Dendritic cell treated with granulocyte-macrophage colony-stimulating factor and Interleukin-4, amounts not matched to agents 40 ng/mL and 50 ng/mL, for 4 days (primary cell): ENCODE measurements around the gene RAP1GAP.

Experiments used
- H3K27ac Mint-ChIP-seq: one replicate; pipeline ENCODE4 v1.8.0; 2022; ENCODE audit warnings: mild to moderate bottlenecking, mixed read lengths
- H3K27me3 Mint-ChIP-seq: one replicate; pipeline ENCODE4 v1.8.0; 2022; ENCODE audit warnings: mild to moderate bottlenecking, mixed read lengths
- H3K36me3 Mint-ChIP-seq: one replicate; pipeline ENCODE4 v1.8.0; 2022; ENCODE audit warnings: low read depth, mixed read lengths
- H3K4me1 Mint-ChIP-seq: one replicate; pipeline ENCODE4 v1.8.0; 2022; ENCODE audit warnings: low read depth, mixed read lengths
- H3K4me3 Mint-ChIP-seq: one replicate; pipeline ENCODE4 v1.8.0; 2022; ENCODE audit warnings: mild to moderate bottlenecking, moderate library complexity, mixed read lengths
- H3K9me3 Mint-ChIP-seq: one replicate; pipeline ENCODE4 v1.8.0; 2022; ENCODE audit warnings: mixed read lengths
- intact Hi-C: fragments of 100-400 bp; cut with micrococcal nuclease; formaldehyde crosslinking; loops from one replicate; pipeline ENCODE4 v1.15.0; 2022

RAP1GAP gene

GRCh38 chr1:21576031-21576797 lies 92.9 kb downstream of the RAP1GAP start:
- Mint-ChIP-seq H3K9me3 (no peaks in the 10 kb centered on the region), H3K4me3 (no peak overlapping the region), H3K36me3 (no peaks in the 10 kb centered on the region), H3K27me3 (peaks cover 49% of the 10 kb centered on the region), H3K4me1 (peaks cover 6% of the 10 kb centered on the region), H3K27ac (no peak overlapping the region)
- intact Hi-C loops = no loop called here

DNA sequence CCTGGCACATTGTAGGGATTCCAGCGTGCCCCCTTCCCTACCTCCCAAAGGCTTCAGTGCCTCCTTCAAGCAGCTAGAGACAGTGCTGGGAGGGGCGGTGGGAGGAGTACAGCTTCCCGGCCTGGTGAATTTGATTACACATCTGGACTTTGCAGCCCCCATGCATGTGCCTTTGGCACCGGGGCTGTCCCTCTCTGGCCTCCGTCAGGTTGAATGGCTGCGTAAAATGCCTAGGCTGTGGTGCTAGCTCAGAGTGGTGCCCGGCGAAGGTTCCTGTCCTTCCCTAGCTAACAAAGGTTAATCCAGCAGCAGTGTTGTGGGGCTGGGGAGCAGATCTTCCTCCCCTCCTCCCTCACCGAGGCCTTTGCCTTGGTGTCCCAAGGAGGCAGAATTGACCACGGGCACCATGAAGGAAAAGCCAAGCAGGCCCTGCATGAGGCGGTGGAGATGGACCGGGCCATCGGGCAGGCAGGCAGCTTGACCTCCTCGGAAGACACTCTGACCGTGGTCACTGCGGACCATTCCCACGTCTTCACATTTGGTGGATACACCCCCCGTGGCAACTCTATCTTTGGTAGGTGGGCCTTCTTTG lies 93.7 kb downstream of the RAP1GAP start:
- intact Hi-C loops = no loop called here
- Mint-ChIP-seq H3K27ac (no peak overlapping the region), H3K27me3 (peaks cover 49% of the 10 kb centered on the region), H3K4me1 (peaks cover 6% of the 10 kb centered on the region), H3K9me3 (no peaks in the 10 kb centered on the region), H3K4me3 (no peak overlapping the region), H3K36me3 (no peaks in the 10 kb centered on the region)

DNA sequence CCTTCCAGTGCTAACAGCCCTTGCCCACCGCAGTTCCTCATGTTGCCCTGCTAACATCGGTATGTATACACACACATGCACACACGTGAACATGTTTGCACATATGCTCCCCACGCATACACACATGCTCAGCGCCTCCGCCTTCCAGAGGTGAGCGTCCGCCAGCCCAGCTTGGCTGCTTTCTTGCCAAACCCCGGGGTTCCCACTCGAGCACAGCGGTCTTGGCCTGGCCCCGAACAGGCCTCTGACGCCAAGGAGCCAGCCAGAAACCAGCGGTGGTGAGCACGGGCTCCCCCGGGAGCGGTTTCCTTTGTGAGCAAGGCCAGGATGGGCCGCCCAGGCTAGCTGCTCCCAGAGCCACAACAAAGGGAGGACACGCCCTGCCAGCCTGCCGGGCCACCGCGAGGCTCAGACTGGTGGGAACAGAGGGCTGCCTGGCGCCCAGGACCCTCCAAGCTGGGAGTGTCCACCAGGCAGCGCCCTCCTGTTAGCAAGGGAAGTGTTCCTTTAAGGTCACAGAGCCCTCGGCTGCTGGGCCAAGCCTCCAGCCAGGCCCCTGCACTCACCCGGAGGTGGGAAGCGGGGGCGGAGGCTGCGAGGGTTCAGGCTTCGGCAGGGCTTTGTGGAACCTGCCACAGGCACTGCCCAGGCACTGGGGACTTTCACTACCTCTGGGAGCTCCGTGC lies 94.5 kb downstream of the RAP1GAP start:
- peaks cover 49% of the 10 kb centered on the region for H3K27me3 Mint-ChIP-seq
- H3K27ac Mint-ChIP-seq = no peak overlapping the region
- intact Hi-C loops = no loop called here
- no peaks in the 10 kb centered on the region for H3K9me3 Mint-ChIP-seq
- H3K36me3 Mint-ChIP-seq = no peaks in the 10 kb centered on the region
- H3K4me3 Mint-ChIP-seq = no peak overlapping the region
- H3K4me1 Mint-ChIP-seq = peaks cover under 1% of the 10 kb centered on the region

DNA sequence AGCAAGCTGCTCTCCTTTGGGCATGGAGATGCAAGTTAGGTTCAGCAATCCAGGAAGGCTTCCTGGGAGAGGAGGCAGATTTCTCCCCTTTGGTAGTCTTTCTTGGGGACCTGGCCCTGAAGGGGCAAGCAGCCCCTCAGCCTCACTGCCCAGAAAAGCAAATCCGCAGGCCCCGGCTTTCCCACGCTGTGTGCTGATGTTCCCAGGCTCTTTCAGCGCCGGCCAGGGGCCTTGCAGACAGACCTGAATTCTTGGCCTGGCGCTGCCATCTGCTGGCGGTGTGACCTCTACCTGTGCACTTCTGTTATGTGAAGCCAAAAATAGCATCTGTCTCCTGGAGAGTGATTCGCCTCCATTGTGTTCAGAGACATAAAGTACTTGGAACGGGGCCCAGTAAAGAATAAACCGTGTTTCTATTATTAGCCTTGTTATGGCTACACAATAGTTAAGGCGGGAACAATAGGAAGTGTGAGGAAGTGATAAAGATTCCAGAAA lies 95.1 kb downstream of the RAP1GAP start:
- Mint-ChIP-seq H3K4me1 (no peaks in the 10 kb centered on the region), H3K4me3 (no peak overlapping the region), H3K27ac (no peak overlapping the region), H3K9me3 (no peaks in the 10 kb centered on the region), H3K27me3 (peaks cover 49% of the 10 kb centered on the region), H3K36me3 (no peaks in the 10 kb centered on the region)
- intact Hi-C loops = no loop called here

GRCh38 chr1:21573475-21573874 lies 95.7 kb downstream of the RAP1GAP start:
- Mint-ChIP-seq H3K27ac (no peak overlapping the region), H3K36me3 (no peaks in the 10 kb centered on the region), H3K4me3 (no peak overlapping the region), H3K27me3 (peaks cover 47% of the 10 kb centered on the region), H3K4me1 (no peaks in the 10 kb centered on the region), H3K9me3 (no peaks in the 10 kb centered on the region)
- intact Hi-C loops = no loop called here

DNA sequence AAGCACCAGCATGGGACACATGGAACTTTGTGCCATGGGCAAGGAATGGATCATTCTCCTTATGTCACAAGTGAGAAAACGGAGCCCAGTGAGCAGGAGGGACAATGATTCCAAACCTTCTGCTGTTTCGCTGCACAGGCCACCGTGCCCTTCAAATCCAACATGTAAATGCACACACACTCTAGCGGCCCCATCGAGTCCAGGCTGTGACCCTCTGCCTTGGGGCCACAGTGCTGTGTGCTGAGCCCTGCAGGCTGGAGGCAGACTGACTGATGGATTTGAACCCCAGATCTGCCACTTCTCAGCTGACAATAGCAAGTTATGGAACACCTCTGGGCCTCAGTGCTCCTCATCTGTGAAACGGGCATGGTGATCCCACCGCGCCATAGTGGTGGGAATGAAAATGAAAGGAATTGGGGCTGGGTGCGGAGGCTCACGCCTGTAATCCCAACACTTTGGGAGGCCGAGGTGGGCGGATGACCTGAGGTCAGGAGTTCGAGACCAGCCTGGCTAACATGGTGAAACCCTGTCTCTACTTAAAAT lies 96.4 kb downstream of the RAP1GAP start:
- Mint-ChIP-seq H3K27me3 (peaks cover 45% of the 10 kb centered on the region), H3K27ac (no peak overlapping the region), H3K9me3 (no peaks in the 10 kb centered on the region), H3K4me1 (no peaks in the 10 kb centered on the region), H3K4me3 (no peak overlapping the region), H3K36me3 (no peaks in the 10 kb centered on the region)
- intact Hi-C loops = no loop called here

GRCh38 chr1:21572221-21572620 lies 96.9 kb downstream of the RAP1GAP start:
- H3K9me3 Mint-ChIP-seq = no peaks in the 10 kb centered on the region
- no peaks in the 10 kb centered on the region for H3K4me1 Mint-ChIP-seq
- no peak overlapping the region for H3K27ac Mint-ChIP-seq
- intact Hi-C loops = no loop called here
- H3K4me3 Mint-ChIP-seq = no peak overlapping the region
- peaks cover 41% of the 10 kb centered on the region for H3K27me3 Mint-ChIP-seq
- H3K36me3 Mint-ChIP-seq = no peaks in the 10 kb centered on the region

DNA sequence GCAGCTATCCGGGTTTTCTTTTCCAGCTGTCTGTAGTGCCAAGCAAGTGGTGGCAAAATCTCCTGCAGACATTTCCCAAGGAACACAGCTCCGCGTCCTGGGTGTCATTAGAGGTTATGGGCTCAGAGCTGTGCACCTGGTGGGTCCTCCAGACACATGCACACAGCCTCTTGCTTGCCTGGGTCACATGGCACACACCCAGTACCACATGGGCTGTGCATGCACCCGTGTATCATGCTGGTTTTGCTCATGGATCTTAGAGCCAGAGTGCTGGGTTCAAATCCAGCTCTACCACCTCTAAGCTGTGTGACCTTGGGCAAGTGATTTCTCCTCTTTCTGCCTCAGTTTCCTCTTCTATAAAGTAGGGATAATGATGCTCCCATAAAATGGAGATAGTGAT lies 98.3 kb downstream of the RAP1GAP start:
- Mint-ChIP-seq H3K4me3 (no peak overlapping the region), H3K27ac (no peak overlapping the region), H3K36me3 (no peaks in the 10 kb centered on the region), H3K9me3 (no peaks in the 10 kb centered on the region), H3K27me3 (peaks cover 36% of the 10 kb centered on the region), H3K4me1 (no peaks in the 10 kb centered on the region)
- intact Hi-C loops = no loop called here

GRCh38 chr1:21570528-21570875 lies 98.7 kb downstream of the RAP1GAP start:
- Mint-ChIP-seq H3K36me3 (no peaks in the 10 kb centered on the region), H3K27ac (no peak overlapping the region), H3K4me3 (no peak overlapping the region), H3K4me1 (no peaks in the 10 kb centered on the region), H3K27me3 (peaks cover 34% of the 10 kb centered on the region), H3K9me3 (no peaks in the 10 kb centered on the region)
- intact Hi-C loops = no loop called here

GRCh38 chr1:21569820-21570527 lies 99.2 kb downstream of the RAP1GAP start:
- Mint-ChIP-seq H3K9me3 (no peaks in the 10 kb centered on the region), H3K4me3 (no peak overlapping the region), H3K27ac (no peak overlapping the region), H3K27me3 (peaks cover 29% of the 10 kb centered on the region), H3K36me3 (no peaks in the 10 kb centered on the region), H3K4me1 (no peaks in the 10 kb centered on the region)
- intact Hi-C loops = no loop called here

DNA sequence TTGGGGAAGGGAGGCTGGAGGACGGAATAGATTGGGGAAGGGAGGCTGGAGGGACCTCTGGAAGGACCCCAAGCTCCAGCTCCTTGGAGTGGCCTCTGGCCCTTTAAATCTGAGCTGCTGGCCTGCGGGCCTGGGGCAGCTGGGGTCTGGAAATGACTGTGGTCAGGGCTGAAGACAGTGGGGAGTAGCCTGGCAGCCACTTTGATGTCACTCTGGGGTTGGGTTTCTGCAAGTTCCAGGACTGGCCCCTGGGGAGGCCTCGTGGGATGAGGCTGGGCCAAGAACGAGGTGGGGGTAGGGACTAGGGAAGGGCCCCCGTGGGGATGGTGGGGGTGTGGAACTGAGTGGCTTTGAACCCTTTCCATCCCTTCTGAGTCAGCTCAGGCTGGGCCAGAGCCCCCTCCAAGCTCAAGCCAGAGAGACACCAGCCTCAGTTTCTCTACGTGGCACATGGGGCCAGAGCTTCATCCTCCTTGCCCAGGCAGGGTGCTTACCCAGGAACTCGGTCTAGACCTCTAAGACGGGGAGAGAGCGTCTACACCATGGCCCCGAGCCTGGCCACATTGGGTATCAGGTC lies 100.3 kb downstream of the RAP1GAP start:
- no peak overlapping the region for H3K27ac Mint-ChIP-seq
- intact Hi-C loops = no loop called here

DNA sequence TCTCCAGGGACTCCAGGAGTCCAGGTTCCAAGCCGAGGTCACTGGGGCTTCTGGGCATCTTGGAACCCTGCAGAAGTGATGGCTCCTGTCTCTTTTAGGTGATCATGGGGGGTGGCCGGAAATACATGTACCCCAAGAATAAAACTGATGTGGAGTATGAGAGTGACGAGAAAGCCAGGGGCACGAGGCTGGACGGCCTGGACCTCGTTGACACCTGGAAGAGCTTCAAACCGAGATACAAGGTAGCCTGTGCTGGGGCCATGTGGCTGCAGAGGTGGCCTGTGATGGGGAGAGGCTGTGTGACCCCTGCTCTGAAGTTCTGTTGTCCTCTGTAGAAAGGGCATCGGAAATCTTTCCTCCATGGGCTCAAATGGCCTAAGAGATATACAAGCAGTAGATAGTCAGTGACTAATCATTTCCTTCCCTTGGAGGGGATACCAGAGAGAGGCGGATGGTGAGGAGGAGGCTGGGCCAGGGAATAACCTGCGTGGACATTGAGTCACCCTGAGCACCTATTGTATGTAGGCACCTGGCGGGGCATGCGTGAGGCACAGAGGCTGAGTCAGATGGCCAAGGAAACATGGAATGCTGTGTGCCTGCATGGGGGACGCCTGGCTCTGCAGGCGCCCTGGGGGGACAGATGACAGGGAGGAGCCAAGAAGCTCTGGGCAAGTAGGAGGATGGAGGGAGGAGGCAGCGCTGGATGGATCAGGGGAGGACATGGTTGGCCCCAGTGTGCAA lies 101.0 kb downstream of the RAP1GAP start:
- Mint-ChIP-seq H3K36me3 (no peaks in the 10 kb centered on the region), H3K4me1 (no peaks in the 10 kb centered on the region), H3K27me3 (peaks cover 12% of the 10 kb centered on the region), H3K9me3 (no peaks in the 10 kb centered on the region), H3K27ac (no peak overlapping the region), H3K4me3 (no peak overlapping the region)
- intact Hi-C loops = no loop called here

More for the DNA sequence above, 100.3 kb downstream of the RAP1GAP start:
- no peaks in the 10 kb centered on the region for H3K4me1 Mint-ChIP-seq
- H3K9me3 Mint-ChIP-seq = no peaks in the 10 kb centered on the region
- H3K27me3 Mint-ChIP-seq = peaks cover 18% of the 10 kb centered on the region
- no peak overlapping the region for H3K4me3 Mint-ChIP-seq
- no peaks in the 10 kb centered on the region for H3K36me3 Mint-ChIP-seq
